HG02759 (cell line): ENCODE data around the gene STAC2.
"Not testable (repeated sequence)": the region's sequence is repeated elsewhere in the genome, so short reads cannot be mapped to it uniquely, and the experiment has no call there.

Experiments
- ATAC-seq: cut with Tn5 transposase; IDR thresholded peaks from one replicate; pipeline ENCODE4 v1.9.1; 2021; ENCODE audit warnings: mild to moderate bottlenecking, moderate library complexity; ENCODE audit not compliant: unreplicated experiment

Gene STAC2

GRCh38 chr17:39225308-39225958 lies at the start of gene STAC2:
STAC2 (minus strand) TSS chr17:39225945; CDS start chr17:39225502, 443 bp downstream.
- no peak for ATAC-seq

GRCh38 chr17:39271546-39271945 lies 45.8 kb upstream of the STAC2 start:
- no peak for ATAC-seq

- no peak for ATAC-seq
These were observed 45.2 kb upstream of the STAC2 start for GRCh38 chr17:39270923-39271322.

GRCh38 chr17:39264119-39264518 lies 38.4 kb upstream of the STAC2 start:
- no peak for ATAC-seq

- no peak for ATAC-seq
These were observed 35.5 kb upstream of the STAC2 start for GRCh38 chr17:39261286-39261685.

- no peak for ATAC-seq
These were observed 27.2 kb upstream of the STAC2 start for GRCh38 chr17:39252788-39253460.

- no peak for ATAC-seq
These were observed 26.3 kb upstream of the STAC2 start for GRCh38 chr17:39251997-39252396.

- not testable (repeated sequence) for ATAC-seq
These were observed 24.3 kb upstream of the STAC2 start for GRCh38 chr17:39250076-39250475.

- no peak for ATAC-seq
These were observed 20.5 kb upstream of the STAC2 start for GRCh38 chr17:39246274-39246673.

- ATAC-seq: no peak
These were observed 19.1 kb upstream of the STAC2 start for GRCh38 chr17:39244600-39245570.

- ATAC-seq: no peak
These were observed 18.4 kb upstream of the STAC2 start for GRCh38 chr17:39244016-39244599.

GRCh38 chr17:39243155-39243554 lies 17.4 kb upstream of the STAC2 start:
- ATAC-seq: no peak

GRCh38 chr17:39240631-39241030 lies 14.9 kb upstream of the STAC2 start:
- no peak for ATAC-seq

GRCh38 chr17:39239640-39240314 lies 14.0 kb upstream of the STAC2 start:
- ATAC-seq: no peak

GRCh38 chr17:39238311-39238972 lies 12.7 kb upstream of the STAC2 start:
- no peak for ATAC-seq

GRCh38 chr17:39237586-39237985 lies 11.8 kb upstream of the STAC2 start:
- ATAC-seq: no peak

- ATAC-seq: no peak
These were observed 11.3 kb upstream of the STAC2 start for GRCh38 chr17:39236981-39237441.

- ATAC-seq: no peak
These were observed 10.7 kb upstream of the STAC2 start for GRCh38 chr17:39236450-39236927.

GRCh38 chr17:39235555-39236449 lies 10.1 kb upstream of the STAC2 start:
- ATAC-seq: no peak
